ENCODE measurements around the gene UCP2. TPM values are rescaled to one million over a fixed set of nuclear protein-coding genes. Genes with fewer than 3 reads are reported as not detected.

UCP2 gene
- total and polyA plus RNA-seq, 10 of the 15 experiments (the other 5 are each of a cell fraction or from before 2014, with no cell fraction given) = 32.9 to 248 (median 154) TPM

GRCh38 chr11:73980001-73980961 is 2.4 kb downstream of the UCP2 start:
- WGBS (ENCODE audit: insufficient coverage, insufficient replicate concordance, low lambda C conversion rate, missing lambda C conversion rate) = 0% methylated on average over 6 of the region's 6 CpGs
- ChIA-PET RAD21 (ENCODE audit: unreplicated experiment) (interaction anchor here (0.6 to 5.1 kb wide), 24 partner anchors 8 to 513 kb away, joined by 3 to 47 read pairs (median 4); partner anchors contain the start of genes C2CD3, LIPT2 and PPME1), POLR2A (interaction anchor here (0.6 to 4.3 kb wide), 21 partner anchors 10 to 595 kb away, joined by 3 to 41 read pairs (median 5); partner anchors contain the start of genes C2CD3, MRPL48 and PPME1), SMC1A (ENCODE audit: uncharacterized antibody, unreplicated experiment) (interaction anchor here (0.6 to 5.5 kb wide), 23 partner anchors 9 to 970 kb away, joined by 3 to 49 read pairs (median 6); partner anchors contain the start of genes C2CD3 and PPME1), CTCF (interaction anchor here (0.6 to 4.0 kb wide), 14 partner anchors 10 to 1878 kb away, joined by 3 to 48 read pairs (median 4); partner anchors contain the start of genes C2CD3 and PPME1)
- BruUV-seq (replicated peaks) = TSS peak; percentile 59
- Histone ChIP-seq H3K9me3 (replicated peaks; ENCODE audit: control insufficient read depth, insufficient read depth, low read length) (no peaks in the 10 kb centered on the region), H3K4me2 (ENCODE audit: control insufficient read depth, insufficient read depth) (peak overlapping the region; percentile 88), H4K20me1 (ENCODE audit: control insufficient read depth, insufficient read depth) (no peaks in the 10 kb centered on the region), H3K79me2 (ENCODE audit: control insufficient read depth, insufficient read depth, low read length) (peaks cover 47% of the 10 kb centered on the region), H3K36me3 (ENCODE audit: control insufficient read depth in 2 of 2, insufficient read depth in 2 of 2, low read length in 1 of 2) (peaks cover 23% of the 10 kb centered on the region in 2 experiments), H3K27me3 (replicated peaks in 1 of 2; ENCODE audit: control insufficient read depth in 2 of 2, insufficient read depth in 2 of 2, low read length in 1 of 2) (no peaks in the 10 kb centered on the region), H3K4me3 (peak overlapping the region; percentile 89), H2AFZ (ENCODE audit: control insufficient read depth, low read depth, low read length) (peak overlapping the region; percentile 2; the same call in 1 of the 2 replicates), H3K9ac (ENCODE audit: control insufficient read depth, insufficient read depth, low read length) (peak overlapping the region; percentile 92), H3K4me1 (ENCODE audit: control insufficient read depth, insufficient read depth, low read length) (peaks cover 29% of the 10 kb centered on the region), H3K27ac (ENCODE audit: control insufficient read depth, insufficient read depth) (peak overlapping the region; percentile 85)
- ATAC-seq (peak; percentile 66), FAIRE-seq (peak; percentile 91), DNase-seq (ENCODE audit: low read depth, low spot score) (peak; percentile 91)
- intact Hi-C loops (cut with micrococcal nuclease; ENCODE audit: unreplicated experiment) = loop anchor here (5.0 kb wide), 2 partner anchors 42 to 192 kb away; partner anchors contain the start of genes C2CD3 and PPME1
- in situ Hi-C loops (cut with MboI) = no loop called here
- TF ChIP-seq MAX (IDR thresholded peaks at IDR 0.05; ENCODE audit: low read depth, low read length) (0 out of 2 replicates have a peak, but pooled peaks have one; percentile 1), TCF7 (IDR thresholded peaks at IDR 0.05; ENCODE audit: borderline replicate concordance) (no peak), TCF12 (IDR thresholded peaks at IDR 0.05; ENCODE audit: low read depth, low read length) (peak; percentile 88), SREBF1 (IDR thresholded peaks at IDR 0.05; ENCODE audit: low read length) (no peak), IRF4 (IDR thresholded peaks at IDR 0.05; ENCODE audit: low read depth, low read length) (peak; percentile 84), ASH2L (IDR thresholded peaks at IDR 0.05; ENCODE audit: borderline replicate concordance, low read depth) (no peak), NBN (IDR thresholded peaks at IDR 0.05) (peak; percentile 78; the same call in 1 of the 2 replicates), CHD2 (IDR thresholded peaks at IDR 0.05; ENCODE audit: borderline replicate concordance, low read depth, low read length) (peak; percentile 93), SMAD1 (IDR thresholded peaks at IDR 0.05; ENCODE audit: low read depth, partially characterized antibody) (no peak), HDAC6 (IDR thresholded peaks at IDR 0.05; ENCODE audit: unreplicated experiment) (no peak), ZNF622 (IDR thresholded peaks at IDR 0.05) (no peak), MTA2 (IDR thresholded peaks at IDR 0.05; ENCODE audit: low read depth) (0 out of 2 replicates have a peak, but pooled peaks have one; percentile 22), E2F8 (IDR thresholded peaks at IDR 0.05; ENCODE audit: low read depth, partially characterized antibody) (peak; percentile 48), SIN3A (IDR thresholded peaks at IDR 0.05; ENCODE audit: low read depth, low read length) (0 out of 2 replicates have a peak, but pooled peaks have one; percentile 68), NFIC (IDR thresholded peaks at IDR 0.05; ENCODE audit: low read depth, low read length) (peak; percentile 29; the same call in 1 of the 2 replicates), NKRF (conservative IDR thresholded peaks at IDR 0.05) (peak; percentile 65), HDGF (IDR thresholded peaks at IDR 0.05) (no peak), PAX5 (IDR thresholded peaks at IDR 0.05; ENCODE audit: borderline replicate concordance, low read depth, low read length) (peak; percentile 49), CBFB (IDR thresholded peaks at IDR 0.05; ENCODE audit: low read depth) (0 out of 2 replicates have a peak, but pooled peaks have one; percentile 22)

All from GM12878 (cell line).